ENCODE results near the gene PROS1. TPM values are rescaled to one million over a fixed set of nuclear protein-coding genes. Genes with fewer than 3 reads are reported as not detected.

The PROS1 gene
- total and polyA plus RNA-seq, 2 donors (not counting 3 experiments of a cell fraction or from before 2014, with no cell fraction given) = 2.6 to 5.2 TPM

- no peaks in the 10 kb centered on the region for H3K4me1 ChIP-seq (ENCODE audit: control insufficient read depth, extremely low read depth, insufficient read depth, low read length)
- ChIA-PET CTCF (interaction anchor here (1.5 kb wide), 1 partner anchor 15 kb away, joined by 5 read pairs; no protein-coding TSS in a partner anchor), POLR2A (no interaction called here)
- no peaks in the 10 kb centered on the region for H3K9me1 ChIP-seq (replicated peaks; ENCODE audit: control insufficient read depth, extremely low read depth, insufficient read depth, low read length)
- no peaks in the 10 kb centered on the region for H3K79me2 ChIP-seq (ENCODE audit: control insufficient read depth, insufficient read depth, low read length)
- no peak for DNase-seq (ENCODE audit: low read depth, low spot score)
- no peaks in the 10 kb centered on the region for H3K27me3 ChIP-seq (ENCODE audit: control insufficient read depth in 2 of 2, insufficient read depth in 2 of 2, low read length in 2 of 2)
- H3K4me2 ChIP-seq (ENCODE audit: insufficient read depth, low read length) = no peak overlapping the region
- no peak overlapping the region for H3K4me3 ChIP-seq (replicated peaks in 1 of 3; ENCODE audit: insufficient read depth in 1 of 3, low read depth in 1 of 3, low read length in 3 of 3)
- H2AFZ ChIP-seq (ENCODE audit: low read depth, low read length) = no peak overlapping the region
- no peak overlapping the region for H3K9ac ChIP-seq (replicated peaks; ENCODE audit: extremely low read depth, insufficient read depth, low read length)
- BruUV-seq (replicated peaks) = no TSS peak
- intact Hi-C loops (cut with micrococcal nuclease) (no loop called here), dilution Hi-C loops (cut with MboI; ENCODE audit: extremely low pct_ligation_motif_present, low sequenced_read_pairs) (no loop called here)
- no peak for FAIRE-seq
- H3K27ac ChIP-seq (ENCODE audit: insufficient read depth, low read depth, low read length) = no peak overlapping the region
- no peak for TF ChIP-seq JUN (IDR thresholded peaks at IDR 0.05; ENCODE audit: borderline replicate concordance, insufficient read depth, insufficient read length, low read depth)
- TF ChIP-seq MYC (IDR thresholded peaks at IDR 0.05; ENCODE audit: low read depth, low read length) = no peak
- no peak for TF ChIP-seq EZH2 (IDR thresholded peaks at IDR 0.05; ENCODE audit: borderline replicate concordance, low read depth, low read length, severe bottlenecking)
- no peak for TF ChIP-seq FOS (IDR thresholded peaks at IDR 0.05; ENCODE audit: borderline replicate concordance, insufficient read depth, low read length)
- TF ChIP-seq, protein P1, sequence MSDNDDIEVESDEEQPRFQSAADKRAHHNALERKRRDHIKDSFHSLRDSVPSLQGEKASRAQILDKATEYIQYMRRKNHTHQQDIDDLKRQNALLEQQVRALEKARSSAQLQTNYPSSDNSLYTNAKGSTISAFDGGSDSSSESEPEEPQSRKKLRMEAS (IDR thresholded peaks at IDR 0.05; ENCODE audit: insufficient read depth, insufficient read length) = no peak
- H4K20me1 ChIP-seq (replicated peaks; ENCODE audit: control insufficient read depth, extremely low read depth, insufficient read depth, low read length) = no peaks in the 10 kb centered on the region
- no peaks in the 10 kb centered on the region for H3K9me3 ChIP-seq (replicated peaks; ENCODE audit: control insufficient read depth, insufficient read depth, low read length)
- no peaks in the 10 kb centered on the region for H3K36me3 ChIP-seq (ENCODE audit: control insufficient read depth in 2 of 2, extremely low read depth in 1 of 2, insufficient read depth in 2 of 2, low read length in 2 of 2)
These were observed 46.0 kb upstream of the PROS1 start for GRCh38 chr3:94019659-94020058.

GRCh38 chr3:94015025-94015424 is 41.3 kb upstream of the PROS1 start:
- Histone ChIP-seq H3K36me3 (ENCODE audit: control insufficient read depth in 2 of 2, extremely low read depth in 1 of 2, insufficient read depth in 2 of 2, low read length in 2 of 2) (no peaks in the 10 kb centered on the region), H3K9me1 (replicated peaks; ENCODE audit: control insufficient read depth, extremely low read depth, insufficient read depth, low read length) (no peaks in the 10 kb centered on the region), H3K4me1 (ENCODE audit: control insufficient read depth, extremely low read depth, insufficient read depth, low read length) (peaks cover 6% of the 10 kb centered on the region), H4K20me1 (replicated peaks; ENCODE audit: control insufficient read depth, extremely low read depth, insufficient read depth, low read length) (no peaks in the 10 kb centered on the region), H2AFZ (ENCODE audit: low read depth, low read length) (no peak overlapping the region), H3K9me3 (replicated peaks; ENCODE audit: control insufficient read depth, insufficient read depth, low read length) (no peaks in the 10 kb centered on the region), H3K27me3 (ENCODE audit: control insufficient read depth in 2 of 2, insufficient read depth in 2 of 2, low read length in 2 of 2) (no peaks in the 10 kb centered on the region), H3K4me3 (replicated peaks in 1 of 3; ENCODE audit: insufficient read depth in 1 of 3, low read depth in 1 of 3, low read length in 3 of 3) (no peak overlapping the region), H3K4me2 (ENCODE audit: insufficient read depth, low read length) (no peak overlapping the region), H3K79me2 (ENCODE audit: control insufficient read depth, insufficient read depth, low read length) (no peaks in the 10 kb centered on the region), H3K27ac (ENCODE audit: insufficient read depth, low read depth, low read length) (no peak overlapping the region), H3K9ac (replicated peaks; ENCODE audit: extremely low read depth, insufficient read depth, low read length) (no peak overlapping the region)
- intact Hi-C loops (cut with micrococcal nuclease) = no loop called here
- BruUV-seq (replicated peaks) = no TSS peak
- DNase-seq (ENCODE audit: low read depth, low spot score) (no peak), FAIRE-seq (no peak)
- TF ChIP-seq MYC (IDR thresholded peaks at IDR 0.05; ENCODE audit: low read depth, low read length) (no peak), POLR2A (IDR thresholded peaks at IDR 0.05; ENCODE audit: low read depth, low read length) (no peak), GATA2 (IDR thresholded peaks at IDR 0.05; ENCODE audit: insufficient read depth, insufficient read length, low read depth, low read length) (no peak), CTCF (IDR thresholded peaks at IDR 0.05; ENCODE audit: extremely low read depth in 1 of 2, insufficient read depth in 1 of 2, low read depth in 1 of 2, low read length in 2 of 2) (no peak), JUN (IDR thresholded peaks at IDR 0.05; ENCODE audit: borderline replicate concordance, insufficient read depth, insufficient read length, low read depth) (no peak), POLR2AphosphoS5 (IDR thresholded peaks at IDR 0.05; ENCODE audit: insufficient read depth, low read depth, low read length) (no peak), EZH2 (IDR thresholded peaks at IDR 0.05; ENCODE audit: borderline replicate concordance, low read depth, low read length, severe bottlenecking) (no peak), FOS (IDR thresholded peaks at IDR 0.05; ENCODE audit: borderline replicate concordance, insufficient read depth, low read length) (no peak)
- TF ChIP-seq, protein P1 (IDR thresholded peaks at IDR 0.05; ENCODE audit: insufficient read depth, insufficient read length) = no peak
- dilution Hi-C loops (cut with MboI; ENCODE audit: extremely low pct_ligation_motif_present, low sequenced_read_pairs) = no loop called here
- POLR2A ChIA-PET = no interaction called here
- CTCF ChIA-PET = interaction anchor here (0.9 to 1.4 kb wide), 4 partner anchors 12 to 54 kb away, joined by 3 to 8 read pairs (median 4); no protein-coding TSS in a partner anchor
